Gastroesophageal sphincter (tissue), 4 donors: Measurements from ENCODE around the gene BEGAIN. TPM values are rescaled to one million over a fixed set of nuclear protein-coding genes. Genes with fewer than 3 reads are reported as not detected.

Experiments
- ATAC-seq: fragments of 150-250 bp; one replicate; pipeline ENCODE4 v1.9.1; 2016; ENCODE audit warnings: mild to moderate bottlenecking, moderate library complexity
- H3K27ac ChIP-seq, 4 donors: fragments of 200-600 bp; sonication (generic) in 3 of 4; 1 replicate in 3 of 4; 2 replicates in 1 of 4; pipeline ENCODE4 v1.5.1; 2016 to 2019
- H3K27me3 ChIP-seq: fragments of 200-600 bp; sonication (generic); one replicate; pipeline ENCODE4 v1.5.1; 2019
- H3K36me3 ChIP-seq, 2 donors: fragments of 200-600 bp; sonication (generic); one replicate each; pipeline ENCODE4 v1.5.1; 2019; ENCODE audit warnings: control low read depth in 1 of 2
- H3K4me1 ChIP-seq, 3 donors: fragments of 200-600 bp; sonication (generic); 1 replicate in 2 of 3; 2 replicates in 1 of 3; pipeline ENCODE4 v1.5.1; 2016 to 2019; ENCODE audit warnings: control low read depth in 2 of 3
- H3K4me3 ChIP-seq, 2 donors: fragments of 200-600 bp; sonication (generic); one replicate each; pipeline ENCODE4 v1.5.1; 2019; ENCODE audit warnings: mild to moderate bottlenecking in 1 of 2, moderate library complexity in 1 of 2
- H3K9me3 ChIP-seq, 3 donors: fragments of 200-600 bp; sonication (generic); one replicate each; pipeline ENCODE4 v1.5.1; 2017 to 2019; ENCODE audit warnings: control low read depth in 2 of 3
- EP300 ChIP-seq: sonication (generic); formaldehyde crosslinking; IDR thresholded peaks from one replicate; pipeline ENCODE4 v1.6.1; 2017; ENCODE audit warnings: antibody characterized with exemption, mild to moderate bottlenecking
- POLR2A ChIP-seq, 2 donors: fragments of 450-650 bp; IDR thresholded peaks; one replicate each; pipeline ENCODE4 v1.6.1; 2017; ENCODE audit warnings: antibody characterized with exemption in 2 of 2, mild to moderate bottlenecking in 2 of 2, moderate library complexity in 1 of 2
- POLR2AphosphoS5 ChIP-seq: sonication (generic); formaldehyde crosslinking; IDR thresholded peaks from one replicate; pipeline ENCODE4 v1.6.1; 2017; ENCODE audit warnings: antibody characterized with exemption
- WGBS, 2 donors: methylation state at CpG; one replicate each; pipeline ENCODE4 v1.1.5; 2018; ENCODE audit warnings: low coverage in 1 of 2; 5-methylcytosine and 5-hydroxymethylcytosine counted together
- total RNA-seq, 4 donors: library from RNA; depleted of rRNA; stranded (reverse); fragments of >200 nt; gene quantifications; one replicate each; pipeline ENCODE4 v1.1.0, GENCODE V29; 2016
- TF ChIP-seq, protein P1 (sequence below), 4 experiments: fragments of 200-600 bp in 2 of 4; fragments of 450-650 bp in 2 of 4; sonication (generic) in 1 of 4; IDR thresholded peaks; one replicate each; pipeline ENCODE4 v1.5.1; 2017 to 2019; ENCODE audit warnings: antibody characterized with exemption in 4 of 4, mild to moderate bottlenecking in 2 of 4, moderate library complexity in 2 of 4

The BEGAIN gene
- total RNA-seq, 4 donors from 2014 or later = 3.9 to 5.6 (median 4.2) TPM

DNA sequence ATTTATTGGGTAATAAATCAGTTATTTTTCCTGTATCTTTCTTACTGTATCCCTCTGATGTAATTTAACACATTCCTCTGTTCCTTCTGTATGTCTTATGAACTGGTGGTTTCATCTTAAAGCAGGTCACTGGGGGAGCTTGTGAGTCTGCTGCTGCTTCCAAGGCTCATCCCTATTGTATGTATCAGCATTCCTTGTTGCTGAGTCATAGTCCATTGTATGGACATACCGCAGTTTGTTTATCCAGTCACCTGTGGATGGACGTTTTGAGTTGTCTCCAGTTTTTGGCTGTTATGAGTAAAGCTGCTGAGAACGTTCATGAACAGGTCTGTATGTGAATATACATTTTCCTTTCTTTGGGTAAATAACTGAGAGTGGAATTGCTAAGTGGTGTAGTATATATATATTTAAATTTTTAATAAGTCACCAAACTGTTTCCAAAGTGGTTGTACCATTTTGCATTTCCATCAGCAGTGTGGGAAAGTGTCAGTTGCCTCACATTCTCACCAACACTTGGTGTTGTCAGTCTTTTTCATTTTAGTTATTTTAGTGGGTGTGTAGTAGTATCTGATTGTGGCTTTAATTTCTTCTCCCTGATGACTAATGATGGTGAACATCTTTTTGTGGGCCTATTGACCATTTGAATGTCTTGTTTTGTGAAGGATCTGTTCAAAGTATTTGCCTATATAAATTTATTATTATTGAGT, 82.7 kb downstream of the BEGAIN start:
- peaks cover 0 to 7% (median 0%) of the 10 kb centered on the region in 3 donors for H3K9me3 ChIP-seq
- no peaks in the 10 kb centered on the region for H3K36me3 ChIP-seq
- H3K4me3 ChIP-seq = no peak overlapping the region
- no peak overlapping the region for H3K27ac ChIP-seq
- WGBS, 2 donors = 91% methylated on average over 3 of the region's 3 CpGs; no CpG with 5 or more reads in 1 of the 2 donors
- H3K27me3 ChIP-seq = no peaks in the 10 kb centered on the region
- no peak for ATAC-seq
- no peaks in the 10 kb centered on the region for H3K4me1 ChIP-seq
- TF ChIP-seq, protein P1, sequence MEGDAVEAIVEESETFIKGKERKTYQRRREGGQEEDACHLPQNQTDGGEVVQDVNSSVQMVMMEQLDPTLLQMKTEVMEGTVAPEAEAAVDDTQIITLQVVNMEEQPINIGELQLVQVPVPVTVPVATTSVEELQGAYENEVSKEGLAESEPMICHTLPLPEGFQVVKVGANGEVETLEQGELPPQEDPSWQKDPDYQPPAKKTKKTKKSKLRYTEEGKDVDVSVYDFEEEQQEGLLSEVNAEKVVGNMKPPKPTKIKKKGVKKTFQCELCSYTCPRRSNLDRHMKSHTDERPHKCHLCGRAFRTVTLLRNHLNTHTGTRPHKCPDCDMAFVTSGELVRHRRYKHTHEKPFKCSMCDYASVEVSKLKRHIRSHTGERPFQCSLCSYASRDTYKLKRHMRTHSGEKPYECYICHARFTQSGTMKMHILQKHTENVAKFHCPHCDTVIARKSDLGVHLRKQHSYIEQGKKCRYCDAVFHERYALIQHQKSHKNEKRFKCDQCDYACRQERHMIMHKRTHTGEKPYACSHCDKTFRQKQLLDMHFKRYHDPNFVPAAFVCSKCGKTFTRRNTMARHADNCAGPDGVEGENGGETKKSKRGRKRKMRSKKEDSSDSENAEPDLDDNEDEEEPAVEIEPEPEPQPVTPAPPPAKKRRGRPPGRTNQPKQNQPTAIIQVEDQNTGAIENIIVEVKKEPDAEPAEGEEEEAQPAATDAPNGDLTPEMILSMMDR (IDR thresholded peaks at IDR 0.05) = no peak
- TF ChIP-seq POLR2AphosphoS5 (no peak), POLR2A (IDR thresholded peaks at IDR 0.05) (no peak), EP300 (no peak)

DNA sequence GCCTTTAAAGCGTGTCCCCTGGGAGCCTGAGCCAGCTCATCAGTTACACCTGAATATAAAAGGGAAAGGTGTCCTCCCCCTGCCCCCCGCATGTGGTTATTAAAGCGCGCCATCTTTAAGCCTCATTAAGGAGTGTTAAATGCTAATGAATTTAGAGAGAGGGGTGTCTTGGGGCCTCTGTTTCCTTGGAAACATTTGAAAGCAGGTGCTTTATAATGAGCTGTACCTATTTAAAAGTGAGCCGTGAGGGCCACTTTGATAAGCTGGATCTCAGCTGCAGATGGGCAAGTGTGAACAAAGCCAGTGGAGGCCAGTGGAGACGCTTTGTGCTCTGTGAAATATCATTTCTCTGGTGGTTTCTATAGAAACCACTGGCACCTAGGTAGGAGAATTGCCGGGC, 84.0 kb downstream of the BEGAIN start:
- TF ChIP-seq, protein P1 (IDR thresholded peaks at IDR 0.05) = no peak
- TF ChIP-seq POLR2AphosphoS5 = no peak
- TF ChIP-seq EP300 = no peak
- TF ChIP-seq POLR2A (IDR thresholded peaks at IDR 0.05) = no peak
- ATAC-seq = no peak
- no peaks in the 10 kb centered on the region for H3K36me3 ChIP-seq
- H3K9me3 ChIP-seq = peaks cover 0 to 7% (median 0%) of the 10 kb centered on the region in 3 donors
- H3K4me3 ChIP-seq = no peak overlapping the region
- WGBS, 2 donors = 89 to 90% methylated on average over 6 of the region's 7 CpGs
- no peak overlapping the region for H3K27ac ChIP-seq
- no peaks in the 10 kb centered on the region for H3K27me3 ChIP-seq
- no peaks in the 10 kb centered on the region for H3K4me1 ChIP-seq

DNA sequence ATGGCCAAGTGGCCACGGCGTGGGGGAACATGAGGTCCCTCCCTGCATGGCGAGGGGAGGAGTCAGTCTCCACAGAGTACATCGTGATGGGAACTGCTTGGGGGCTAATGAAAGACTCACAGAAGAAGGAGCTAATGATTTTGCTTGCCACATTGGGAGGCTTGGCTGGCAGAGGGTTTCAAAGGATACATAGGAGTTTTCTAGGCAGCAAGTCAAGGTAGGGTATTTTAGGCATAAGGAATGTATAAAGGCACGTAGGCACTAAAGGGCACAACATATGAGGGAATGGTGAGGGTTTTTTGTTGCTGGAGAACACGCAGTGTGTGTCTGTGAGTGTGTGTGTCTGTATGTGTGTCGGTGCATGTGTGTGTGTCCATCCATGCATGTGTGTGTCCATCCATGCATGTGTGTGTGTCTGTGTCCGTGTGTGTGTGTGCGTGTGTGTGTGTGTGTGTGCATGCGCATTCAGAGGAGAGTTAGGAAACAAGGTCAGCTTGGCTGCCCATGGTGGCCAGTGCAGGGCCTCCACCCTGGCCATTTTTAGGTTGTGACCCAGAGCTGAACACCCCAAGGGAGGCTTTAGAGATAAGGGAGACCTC, 84.5 kb downstream of the BEGAIN start:
- Histone ChIP-seq H3K4me3 (no peak overlapping the region), H3K27ac (no peak overlapping the region)
- ATAC-seq = no peak

DNA sequence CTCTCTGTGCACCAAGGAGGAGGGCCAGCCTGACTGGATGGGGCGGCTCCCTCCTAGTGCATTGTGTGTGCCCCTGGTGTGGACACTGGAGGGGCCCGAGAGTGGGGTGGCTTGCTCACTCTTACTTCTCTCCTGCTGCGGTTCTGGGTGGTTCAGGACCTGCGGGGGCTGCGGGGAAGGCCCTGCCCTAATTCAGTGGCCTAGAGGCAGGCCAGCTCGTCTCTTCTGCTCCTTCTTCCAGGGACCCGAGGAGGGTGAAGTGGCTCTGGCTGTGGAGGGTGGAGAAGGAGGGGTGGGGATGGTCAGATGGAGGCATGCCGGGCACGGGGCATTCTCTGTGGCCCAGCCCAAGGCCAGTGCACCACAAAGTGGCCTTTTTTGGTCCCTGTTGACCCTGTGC, 87.1 kb downstream of the BEGAIN start:
- no peak overlapping the region for H3K27ac ChIP-seq
- peaks cover 0 to 18% (median 0%) of the 10 kb centered on the region in 3 donors for H3K9me3 ChIP-seq
- WGBS, 2 donors = no CpG with 5 or more reads among the region's 9 CpGs
- no peaks in the 10 kb centered on the region for H3K36me3 ChIP-seq
- ATAC-seq = no peak
- H3K4me3 ChIP-seq = no peak overlapping the region
- TF ChIP-seq EP300 (no peak), POLR2A (IDR thresholded peaks at IDR 0.05) (no peak), POLR2AphosphoS5 (no peak)
- H3K27me3 ChIP-seq = no peaks in the 10 kb centered on the region
- H3K4me1 ChIP-seq = no peaks in the 10 kb centered on the region

More for the DNA sequence above, 84.5 kb downstream of the BEGAIN start:
- TF ChIP-seq, protein P1 (IDR thresholded peaks at IDR 0.05) = no peak
- TF ChIP-seq POLR2AphosphoS5 = no peak
- no peak for TF ChIP-seq EP300
- TF ChIP-seq POLR2A (IDR thresholded peaks at IDR 0.05) = no peak
- Histone ChIP-seq H3K4me1 (no peaks in the 10 kb centered on the region), H3K36me3 (no peaks in the 10 kb centered on the region), H3K9me3 (peaks cover 0 to 7% (median 0%) of the 10 kb centered on the region in 3 donors), H3K27me3 (no peaks in the 10 kb centered on the region)
- 95 to 100% methylated on average over 4 to 10 of the region's 10 CpGs for WGBS, 2 donors

DNA sequence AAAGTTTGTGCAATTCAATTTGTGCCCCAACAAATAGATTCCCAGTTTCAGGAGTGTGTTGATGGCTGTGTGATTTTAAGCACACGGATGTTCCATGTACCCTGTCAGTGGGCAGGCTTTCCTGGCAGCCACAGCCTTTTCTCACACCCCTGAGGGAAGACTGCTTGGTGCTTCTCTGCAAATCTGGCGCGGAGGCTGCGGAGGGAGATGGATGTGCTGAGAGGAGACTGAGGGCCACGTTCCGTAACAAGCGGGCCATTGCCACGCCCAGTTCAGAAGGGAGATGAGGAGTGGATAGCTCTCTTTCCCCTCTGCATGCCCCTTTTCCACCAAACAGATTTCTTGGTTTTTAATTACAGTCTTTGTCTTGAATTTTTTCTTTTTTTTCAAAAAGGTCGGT, 89.1 kb downstream of the BEGAIN start:
- no peak for TF ChIP-seq POLR2AphosphoS5
- no peak for TF ChIP-seq EP300
- no peak for TF ChIP-seq POLR2A (IDR thresholded peaks at IDR 0.05)
- TF ChIP-seq, protein P1 (IDR thresholded peaks at IDR 0.05) = no peak
- H3K4me3 ChIP-seq = no peak overlapping the region
- no peaks in the 10 kb centered on the region for H3K36me3 ChIP-seq
- no peak for ATAC-seq
- WGBS, 2 donors = 84 to 94% methylated on average over 6 to 9 of the region's 9 CpGs
- H3K27ac ChIP-seq = no peak overlapping the region
- peaks cover 0 to 11% (median 0%) of the 10 kb centered on the region in 3 donors for H3K9me3 ChIP-seq
- H3K27me3 ChIP-seq = no peaks in the 10 kb centered on the region
- no peaks in the 10 kb centered on the region for H3K4me1 ChIP-seq
